Effector memory CD4-positive, alpha-beta T cell (primary cell): ENCODE data around the gene KDM6A.

ENCODE experiments used
- DNase-seq, 3 donors: peaks; one replicate each; pipeline ENCODE4 v3.0.0-alpha.2; 2020
- H3K27ac ChIP-seq: 2 replicates; pipeline ENCODE4 v1.7.0; 2013; ENCODE audit warnings: mild to moderate bottlenecking, low read length, moderate library complexity; ENCODE audit not compliant: insufficient read depth, poor library complexity, severe bottlenecking
- H3K27me3 ChIP-seq: replicated peaks from 2 replicates; pipeline ENCODE4 v1.7.0; 2013; ENCODE audit warnings: mild to moderate bottlenecking, low read length; ENCODE audit not compliant: insufficient read depth, control insufficient read depth, poor library complexity, severe bottlenecking
- H3K36me3 ChIP-seq: 2 replicates; pipeline ENCODE4 v1.7.0; 2013; ENCODE audit warnings: mild to moderate bottlenecking, low read length, moderate library complexity; ENCODE audit not compliant: control insufficient read depth, insufficient read depth
- H3K4me1 ChIP-seq: 2 replicates; pipeline ENCODE4 v1.7.0; 2013; ENCODE audit warnings: low read length, mild to moderate bottlenecking; ENCODE audit not compliant: control insufficient read depth, insufficient read depth, poor library complexity, severe bottlenecking
- H3K4me3 ChIP-seq: 2 replicates; pipeline ENCODE4 v1.7.0; 2013; ENCODE audit warnings: low read length, low read depth, mild to moderate bottlenecking; ENCODE audit not compliant: insufficient read depth, poor library complexity, severe bottlenecking
- H3K9me3 ChIP-seq: 2 replicates; pipeline ENCODE4 v1.7.0; 2013; ENCODE audit warnings: mild to moderate bottlenecking, low read length, moderate library complexity; ENCODE audit not compliant: control insufficient read depth

KDM6A gene

GRCh38 chrX:44914532-44915198 is 41.7 kb downstream of the KDM6A start:
- H3K4me1 ChIP-seq, result peaks cover 4% of the 10 kb centered on the region
- H3K9me3 ChIP-seq, result no peaks in the 10 kb centered on the region
- no peak overlapping the region for H3K27ac ChIP-seq
- H3K4me3 ChIP-seq, result no peak overlapping the region
- no peak for DNase-seq
- H3K36me3 ChIP-seq, result no peaks in the 10 kb centered on the region
- H3K27me3 ChIP-seq, result no peaks in the 10 kb centered on the region

- H3K36me3 ChIP-seq, result no peaks in the 10 kb centered on the region
- peaks cover 4% of the 10 kb centered on the region for H3K4me1 ChIP-seq
- no peak overlapping the region for H3K27ac ChIP-seq
- no peaks in the 10 kb centered on the region for H3K9me3 ChIP-seq
- no peak overlapping the region for H3K4me3 ChIP-seq
- no peaks in the 10 kb centered on the region for H3K27me3 ChIP-seq
- no peak for DNase-seq
Observed at GRCh38 chrX:44915361-44915868, 42.4 kb downstream of the KDM6A start.

- DNase-seq, result no peak
- no peaks in the 10 kb centered on the region for H3K27me3 ChIP-seq
- peaks cover 4% of the 10 kb centered on the region for H3K4me1 ChIP-seq
- no peak overlapping the region for H3K4me3 ChIP-seq
- H3K36me3 ChIP-seq, result no peaks in the 10 kb centered on the region
- no peak overlapping the region for H3K27ac ChIP-seq
- H3K9me3 ChIP-seq, result no peaks in the 10 kb centered on the region
Observed at GRCh38 chrX:44918722-44919121, 45.7 kb downstream of the KDM6A start.

- Histone ChIP-seq H3K4me1 (no peaks in the 10 kb centered on the region), H3K27ac (no peak overlapping the region), H3K4me3 (no peak overlapping the region), H3K36me3 (no peaks in the 10 kb centered on the region), H3K27me3 (no peaks in the 10 kb centered on the region), H3K9me3 (no peaks in the 10 kb centered on the region)
- DNase-seq, result no peak
Observed at GRCh38 chrX:44922980-44923379, 50.0 kb downstream of the KDM6A start.

- Histone ChIP-seq H3K27ac (no peak overlapping the region), H3K9me3 (no peaks in the 10 kb centered on the region), H3K4me3 (no peak overlapping the region), H3K27me3 (no peaks in the 10 kb centered on the region), H3K36me3 (no peaks in the 10 kb centered on the region), H3K4me1 (no peaks in the 10 kb centered on the region)
- DNase-seq, result no peak
Observed at GRCh38 chrX:44927398-44927797, 54.4 kb downstream of the KDM6A start.

GRCh38 chrX:44931441-44931973 is 58.5 kb downstream of the KDM6A start:
- no peak overlapping the region for H3K27ac ChIP-seq
- no peaks in the 10 kb centered on the region for H3K9me3 ChIP-seq
- no peaks in the 10 kb centered on the region for H3K4me1 ChIP-seq
- no peaks in the 10 kb centered on the region for H3K27me3 ChIP-seq
- no peak overlapping the region for H3K4me3 ChIP-seq
- no peaks in the 10 kb centered on the region for H3K36me3 ChIP-seq
- DNase-seq, result no peak

GRCh38 chrX:44935172-44935571 is 62.2 kb downstream of the KDM6A start:
- DNase-seq, result no peak
- H3K27me3 ChIP-seq, result no peaks in the 10 kb centered on the region
- H3K4me3 ChIP-seq, result no peak overlapping the region
- H3K27ac ChIP-seq, result no peak overlapping the region
- H3K36me3 ChIP-seq, result no peaks in the 10 kb centered on the region
- peaks cover 2% of the 10 kb centered on the region for H3K4me1 ChIP-seq
- no peaks in the 10 kb centered on the region for H3K9me3 ChIP-seq

GRCh38 chrX:44935640-44936039 is 62.7 kb downstream of the KDM6A start:
- H3K9me3 ChIP-seq, result no peaks in the 10 kb centered on the region
- DNase-seq, result no peak
- H3K4me1 ChIP-seq, result peaks cover 2% of the 10 kb centered on the region
- H3K27ac ChIP-seq, result no peak overlapping the region
- H3K4me3 ChIP-seq, result no peak overlapping the region
- H3K27me3 ChIP-seq, result no peaks in the 10 kb centered on the region
- no peaks in the 10 kb centered on the region for H3K36me3 ChIP-seq

GRCh38 chrX:44937606-44938005 is 64.6 kb downstream of the KDM6A start:
- DNase-seq, result no peak
- Histone ChIP-seq H3K27me3 (no peaks in the 10 kb centered on the region), H3K9me3 (no peaks in the 10 kb centered on the region), H3K36me3 (no peaks in the 10 kb centered on the region), H3K4me3 (no peak overlapping the region), H3K27ac (no peak overlapping the region), H3K4me1 (peaks cover 2% of the 10 kb centered on the region)

GRCh38 chrX:44938111-44938510 is 65.1 kb downstream of the KDM6A start:
- DNase-seq, result no peak
- H3K36me3 ChIP-seq, result no peaks in the 10 kb centered on the region
- H3K4me3 ChIP-seq, result no peak overlapping the region
- no peak overlapping the region for H3K27ac ChIP-seq
- H3K9me3 ChIP-seq, result no peaks in the 10 kb centered on the region
- H3K27me3 ChIP-seq, result no peaks in the 10 kb centered on the region
- peaks cover 2% of the 10 kb centered on the region for H3K4me1 ChIP-seq
